NOMO-1 treated with DMSO at 0.1 percent for 48 hours (cell line): ENCODE results near the gene INSR.
"Not testable (repeated sequence)": the region's sequence is repeated elsewhere in the genome, so short reads cannot be mapped to it uniquely, and the experiment has no call there.

Experiments used
- DNase-seq: peaks from one replicate; lab custom pipeline; 2025; ENCODE audit not compliant: unreplicated experiment; lab: John Stamatoyannopoulos, UW

INSR gene

GRCh38 chr19:7258041-7258839 lies 36.0 kb downstream of the INSR start:
- DNase-seq, result no peak

DNA sequence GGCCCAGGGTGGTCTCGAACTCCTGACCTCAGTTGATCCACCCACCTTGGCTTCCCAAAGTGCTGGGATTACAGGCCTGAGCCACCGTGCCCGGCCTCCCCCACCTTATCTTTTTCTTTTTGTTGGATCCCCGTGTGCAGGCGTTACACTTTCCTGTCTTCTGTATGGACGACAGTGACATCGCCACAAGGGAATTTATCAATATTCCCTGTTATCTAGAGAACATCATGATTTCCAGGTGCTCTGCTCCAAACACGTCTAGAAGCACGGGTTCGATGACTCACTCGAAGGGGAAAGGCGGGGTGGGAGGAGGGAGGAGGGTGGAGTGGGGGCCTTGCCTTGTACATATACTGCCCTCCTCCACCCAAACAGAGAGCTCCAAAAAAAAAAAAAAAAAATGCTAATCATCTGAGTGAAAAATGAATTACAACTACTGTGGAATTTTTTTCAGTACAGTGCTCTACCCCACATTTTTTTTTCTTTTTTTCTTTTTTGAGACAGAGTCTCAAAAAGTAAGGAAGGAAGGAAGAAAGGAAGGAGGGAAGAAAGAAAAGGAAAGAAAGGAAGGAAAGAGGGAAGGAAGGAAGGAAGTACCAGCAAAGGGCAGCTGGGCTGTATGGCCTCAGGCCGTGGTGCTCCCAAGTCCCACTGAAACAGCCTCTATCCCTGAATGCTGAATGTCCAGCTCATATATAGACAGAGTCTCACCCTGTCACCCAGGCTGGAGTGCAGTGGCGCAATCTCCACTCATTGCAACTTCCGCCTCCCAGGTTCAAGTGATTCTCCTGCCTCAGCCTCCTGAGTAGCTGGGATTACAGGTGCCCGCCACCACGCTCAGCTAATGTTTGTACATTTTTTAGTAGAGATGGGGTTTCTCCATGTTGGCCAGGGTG lies 36.8 kb downstream of the INSR start:
- no peak for DNase-seq

GRCh38 chr19:7255631-7256030 lies 38.6 kb downstream of the INSR start:
- DNase-seq, result no peak

DNA sequence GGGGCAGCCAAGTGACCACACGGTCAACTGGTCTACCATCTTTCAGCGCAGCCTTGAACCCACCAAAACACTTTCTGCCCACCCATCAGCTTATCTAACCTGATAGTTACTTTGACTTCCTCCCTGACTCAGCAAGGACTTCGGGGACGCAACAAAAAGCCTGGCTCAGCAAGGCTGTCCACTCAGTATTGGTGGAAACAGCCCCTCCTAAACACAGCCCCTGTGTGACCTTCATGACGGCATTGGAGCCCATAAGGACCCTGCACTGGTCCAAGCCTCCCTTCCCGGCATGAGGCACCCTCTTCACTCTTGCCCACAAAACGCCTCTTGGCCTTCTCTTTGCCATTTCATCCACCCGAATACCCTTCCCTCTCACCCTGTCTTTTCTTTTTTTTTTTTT lies 39.1 kb downstream of the INSR start:
- DNase-seq, result no peak

DNA sequence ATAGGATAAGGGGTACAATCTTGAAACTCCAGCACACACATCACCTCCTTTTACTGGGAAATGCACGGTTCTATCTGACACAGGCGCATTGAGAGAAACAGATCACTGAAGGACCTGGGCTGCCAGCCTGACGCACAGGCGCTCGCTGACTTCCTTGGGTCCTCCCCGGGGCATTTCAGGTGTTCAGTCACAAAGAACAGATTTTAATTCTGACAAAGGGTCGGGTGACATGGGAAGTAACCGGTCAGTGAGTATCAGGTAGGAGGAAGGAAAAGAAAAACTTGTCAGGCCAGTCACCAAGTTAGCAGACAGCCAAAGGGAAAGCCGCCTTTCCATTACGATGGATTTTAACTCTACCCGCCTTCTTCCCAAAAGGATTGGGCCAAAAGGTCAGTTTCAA lies 39.6 kb downstream of the INSR start:
- DNase-seq, result no peak

DNA sequence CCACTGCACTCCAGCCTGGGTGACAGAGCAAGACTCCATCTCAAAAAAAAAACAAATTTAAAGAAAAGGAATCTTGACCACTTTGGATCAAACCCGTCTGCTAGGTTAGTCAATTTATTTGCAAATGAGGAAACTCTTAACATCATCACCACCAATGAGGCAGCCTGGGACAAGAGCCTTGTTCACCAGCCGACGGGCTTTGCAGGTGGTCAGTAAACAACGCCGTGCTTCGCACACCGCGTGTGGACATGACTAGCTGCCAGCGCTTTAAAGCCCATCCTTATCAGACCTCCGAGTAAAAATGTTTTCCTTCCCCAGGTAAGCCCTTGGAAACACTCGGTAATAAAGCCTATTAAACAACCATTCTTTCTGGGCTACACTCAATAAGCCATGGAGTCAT lies 41.9 kb downstream of the INSR start:
- DNase-seq, result no peak

DNA sequence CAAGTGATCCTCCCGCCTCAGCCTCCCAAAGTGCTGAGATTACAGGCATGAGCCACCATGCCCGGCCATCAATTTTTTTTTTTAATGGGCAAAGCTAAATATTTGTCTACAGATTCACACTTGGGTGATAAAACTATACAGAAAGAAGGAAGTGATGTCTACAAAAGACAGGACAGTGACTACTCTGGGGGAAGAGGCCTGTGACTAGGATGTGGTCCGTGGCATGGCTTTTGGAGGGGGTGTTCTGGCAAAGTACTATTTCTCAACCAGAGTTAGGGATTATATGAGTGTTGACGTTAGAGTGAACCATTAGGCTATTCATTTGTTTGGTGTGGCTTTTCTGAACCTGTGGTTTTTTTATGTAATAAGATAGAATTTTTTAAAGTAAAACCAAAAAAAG lies 42.7 kb downstream of the INSR start:
- peak; percentile 79 for DNase-seq

DNA sequence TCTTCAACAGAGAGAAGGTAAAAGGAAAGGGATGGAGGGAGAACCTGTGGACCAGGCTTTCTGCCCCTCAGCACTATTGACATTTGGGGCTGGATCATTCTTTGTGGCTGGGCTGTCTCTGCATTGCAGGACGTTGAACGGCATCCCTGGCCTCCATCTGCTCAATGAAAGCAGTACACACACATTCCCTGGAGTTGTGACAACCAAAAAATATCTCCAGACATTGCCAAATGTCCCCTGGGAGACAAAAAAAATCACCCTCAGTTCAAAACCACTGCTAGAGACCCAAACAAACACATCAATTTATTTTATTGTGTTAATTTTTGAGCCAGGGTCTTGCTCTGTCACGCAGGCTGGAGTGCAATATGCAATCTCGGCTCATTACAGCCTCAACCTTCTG lies 43.3 kb downstream of the INSR start:
- no peak for DNase-seq

DNA sequence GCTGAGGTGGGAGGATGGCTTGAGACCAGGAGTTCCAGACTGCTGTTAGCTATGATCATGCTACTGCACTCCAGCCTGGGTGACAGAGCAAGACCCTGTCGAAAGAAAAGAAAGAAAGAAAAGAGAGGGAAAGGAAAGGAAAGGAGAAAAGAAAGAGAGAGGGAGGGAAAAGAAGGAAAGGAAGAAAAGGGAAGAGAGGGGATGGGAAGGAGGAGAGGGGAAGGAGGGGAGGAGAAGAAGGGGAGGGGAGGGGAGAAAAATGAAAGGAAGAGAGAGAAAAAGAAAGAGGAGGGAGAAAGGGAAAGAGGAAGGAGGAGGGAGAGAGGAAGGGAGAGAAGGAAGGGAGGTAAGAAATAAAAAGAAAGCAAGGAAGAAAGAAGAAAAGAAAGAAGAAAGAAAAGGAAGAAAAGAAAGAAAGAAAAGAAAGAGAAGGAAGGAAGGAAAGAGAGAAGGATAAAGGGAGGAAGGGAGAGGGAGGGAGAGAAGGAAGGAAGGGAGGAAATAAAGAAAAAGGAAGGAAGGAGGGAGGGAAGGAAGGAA lies 44.1 kb downstream of the INSR start:
- no peak for DNase-seq

GRCh38 chr19:7247155-7247554 lies 47.1 kb downstream of the INSR start:
- no peak for DNase-seq

GRCh38 chr19:7246601-7247000 lies 47.6 kb downstream of the INSR start:
- no peak for DNase-seq

- DNase-seq, result peak; percentile 58
Measured at GRCh38 chr19:7242601-7243258, 51.5 kb downstream of the INSR start.

DNA sequence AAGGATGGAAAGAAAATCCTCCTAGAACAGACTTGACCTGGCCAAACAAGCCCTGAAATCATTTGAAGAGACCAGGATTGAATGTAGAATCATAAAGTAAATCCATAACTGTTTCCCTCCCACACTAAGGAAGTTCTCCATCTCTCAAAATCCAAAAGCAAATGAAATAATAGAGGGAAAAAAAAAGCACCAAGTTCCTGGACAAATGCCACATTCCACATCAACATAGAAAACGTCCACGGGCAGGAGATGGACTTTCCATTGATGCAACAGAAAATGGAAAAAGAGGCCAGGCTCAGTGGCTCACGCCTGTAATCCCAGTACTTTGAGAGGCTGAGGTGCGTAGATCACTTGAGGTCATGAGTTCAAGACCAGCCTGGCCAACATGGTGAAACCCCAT lies 56.2 kb downstream of the INSR start:
- DNase-seq, result no peak

DNA sequence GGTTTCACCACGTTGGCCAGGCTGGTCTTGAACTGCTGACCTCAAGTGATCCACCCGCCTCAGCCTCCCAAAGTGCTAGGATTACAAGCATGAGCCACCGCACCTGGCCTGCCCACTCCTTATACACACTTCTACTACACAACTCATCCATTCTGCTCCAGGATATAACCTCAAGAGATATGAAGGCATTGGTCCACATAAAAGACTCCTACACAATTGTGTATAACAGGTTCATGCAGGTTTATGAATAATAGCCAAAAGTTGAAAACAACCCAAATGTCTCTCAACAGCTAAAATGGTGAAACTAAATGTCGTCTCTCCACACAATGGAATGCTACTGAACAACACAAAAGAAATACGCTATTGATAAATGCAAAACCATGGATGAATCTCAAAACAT lies 58.1 kb downstream of the INSR start:
- DNase-seq, result no peak

DNA sequence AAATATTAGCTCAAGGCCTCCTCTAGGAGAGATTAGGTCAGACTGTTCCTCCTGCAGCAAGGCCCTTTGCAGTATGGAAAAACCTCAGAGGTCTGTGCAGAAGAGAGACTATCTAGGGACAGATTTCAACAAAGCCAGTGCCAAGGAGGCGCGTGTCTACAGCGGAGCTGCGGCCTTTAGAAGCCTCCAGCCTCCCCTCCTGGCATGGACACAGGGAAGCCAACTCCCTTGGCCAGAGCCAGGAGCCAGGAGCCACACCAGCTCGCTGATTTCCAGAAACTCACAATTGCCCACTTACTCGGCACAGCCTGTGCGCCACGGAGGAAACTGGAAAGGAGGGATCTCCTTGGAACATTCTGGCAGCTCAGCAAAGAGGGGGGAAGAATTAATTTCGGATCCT lies 63.4 kb downstream of the INSR start:
- no peak for DNase-seq

GRCh38 chr19:7229735-7230134 lies 64.5 kb downstream of the INSR start:
- no peak for DNase-seq

DNA sequence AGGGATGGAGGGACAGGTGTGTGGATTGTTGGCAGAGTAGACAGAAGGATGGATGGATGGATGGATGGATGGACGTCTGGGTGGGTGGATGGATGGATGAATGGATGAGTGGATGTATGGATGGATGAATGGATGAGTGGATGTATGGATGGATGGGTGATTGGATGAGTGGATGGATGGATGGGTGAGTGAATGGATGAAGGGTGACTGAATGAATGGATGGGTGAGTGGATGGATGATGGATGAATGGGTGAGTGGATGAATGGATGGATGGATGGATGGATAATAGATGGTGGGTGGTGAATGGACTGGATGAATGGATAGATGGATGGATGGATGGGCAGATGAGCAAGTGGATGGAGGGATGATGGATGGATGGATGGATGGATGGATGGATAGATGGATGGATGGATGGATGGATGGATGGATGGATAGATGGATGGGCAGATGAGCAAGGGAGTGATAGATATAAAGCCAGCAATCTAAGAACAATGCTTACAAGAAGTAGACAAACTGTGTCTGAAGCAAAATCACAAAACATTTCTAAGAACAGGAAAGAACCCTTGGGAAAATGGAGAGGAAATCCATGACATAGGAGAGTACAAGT lies 65.2 kb downstream of the INSR start:
- no peak for DNase-seq

- DNase-seq, result no peak
Measured at GRCh38 chr19:7227735-7228134, 66.5 kb downstream of the INSR start.

- not testable (repeated sequence) for DNase-seq
Measured at GRCh38 chr19:7227149-7227548, 67.1 kb downstream of the INSR start.

- DNase-seq, result no peak
Measured at GRCh38 chr19:7226739-7227138, 67.5 kb downstream of the INSR start.

GRCh38 chr19:7225741-7226140 lies 68.5 kb downstream of the INSR start:
- no peak for DNase-seq
